Measurements from ENCODE around the gene KCNIP2.

DNA sequence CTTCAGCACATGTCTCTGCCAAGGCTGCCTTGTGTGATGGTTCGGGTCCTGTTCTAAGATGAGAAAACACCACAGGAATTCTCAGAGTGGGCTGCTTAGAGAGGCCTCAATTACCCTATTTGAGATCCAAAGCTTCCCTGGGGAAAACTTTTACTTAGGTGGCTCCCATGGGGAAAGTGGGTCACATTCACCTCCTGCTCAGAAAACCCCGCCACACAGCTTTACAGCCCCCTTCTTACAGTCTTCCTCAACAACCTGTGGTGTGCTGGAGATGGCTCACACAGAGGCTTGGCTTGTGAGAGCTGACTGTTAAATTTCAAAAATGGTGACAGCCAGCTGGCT, 36.6 kb upstream of the KCNIP2 start:
- no peak for TF ChIP-seq TAF1 (IDR thresholded peaks at IDR 0.05; ENCODE audit: borderline replicate concordance, insufficient read depth, low read length)
- TF ChIP-seq POLR2AphosphoS5 (IDR thresholded peaks at IDR 0.05; ENCODE audit: low read depth, low read length) = no peak
